NCI-H2107 treated with DMSO at 0.1 percent for 48 hours (cell line): ENCODE measurements around the gene SLC44A1.

Experiments
- DNase-seq: peaks from one replicate; lab custom pipeline; 2025; ENCODE audit not compliant: unreplicated experiment; lab: John Stamatoyannopoulos, UW

Gene SLC44A1

DNA sequence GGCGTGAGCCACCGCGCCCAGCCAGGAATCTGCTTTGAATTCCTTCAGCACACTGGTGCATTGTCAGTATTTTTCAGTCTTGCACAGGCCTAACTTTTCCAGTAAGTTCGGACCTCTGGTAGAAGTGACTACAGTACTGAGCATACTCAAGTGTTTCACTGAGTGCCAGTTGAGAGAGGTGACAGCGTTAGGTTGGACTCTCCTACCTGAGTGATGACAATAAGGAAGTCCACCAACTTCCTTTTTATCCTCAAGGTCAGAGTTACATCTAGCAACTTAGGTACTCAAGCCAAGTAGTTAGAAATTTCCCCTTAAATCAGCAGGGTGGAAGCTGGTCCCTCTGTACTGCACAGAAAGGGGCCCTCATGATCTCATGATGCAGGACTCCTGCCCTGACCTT is 177.4 kb downstream of the SLC44A1 start:
- DNase-seq, result no peak

DNA sequence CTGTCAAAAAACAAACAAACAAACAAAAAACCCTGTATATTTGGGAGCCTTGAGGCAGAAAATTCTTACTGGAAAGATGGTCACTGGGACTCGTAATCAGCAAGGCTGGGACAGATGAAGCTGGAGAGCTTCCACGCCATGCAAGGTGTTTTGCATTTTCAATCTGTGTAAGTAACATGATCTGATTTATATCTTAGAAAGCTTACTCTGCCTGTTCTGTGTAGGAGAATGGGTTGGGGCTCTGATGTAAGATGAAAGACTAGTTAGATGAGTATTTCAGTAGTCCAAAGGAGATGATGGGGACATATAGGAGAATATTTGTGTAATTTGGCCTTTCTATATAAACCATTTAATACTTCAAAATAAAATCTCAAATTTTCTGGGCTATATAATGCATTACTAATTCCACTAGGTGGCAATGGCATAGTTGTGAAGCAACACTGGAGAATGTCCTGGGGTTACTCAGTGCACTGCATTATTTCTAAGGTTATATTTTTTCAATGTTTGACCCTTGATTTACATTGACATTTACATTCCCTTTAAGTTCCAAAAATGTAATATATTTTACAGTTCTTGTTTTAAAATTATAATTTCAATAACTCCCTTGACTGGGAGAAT is 181.5 kb downstream of the SLC44A1 start:
- no peak for DNase-seq

DNA sequence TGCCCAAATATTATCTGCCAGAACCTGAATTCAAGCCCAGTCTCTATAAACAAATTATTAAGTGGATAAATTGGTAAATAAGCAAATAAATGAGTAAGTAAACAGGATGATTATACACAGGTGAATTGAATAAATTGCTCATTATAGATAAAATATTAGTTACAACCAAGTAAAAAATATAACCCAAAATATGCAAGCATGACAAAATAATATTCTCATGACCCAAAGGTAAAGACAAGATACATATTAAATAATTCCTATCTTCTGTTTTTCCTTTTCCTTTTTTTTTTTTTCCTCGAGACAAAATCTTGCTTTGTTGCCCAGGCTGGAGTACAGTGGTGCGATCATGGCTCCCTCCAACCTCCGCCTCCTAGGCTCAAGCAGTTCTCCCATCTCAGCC is 182.2 kb downstream of the SLC44A1 start:
- no peak for DNase-seq

DNA sequence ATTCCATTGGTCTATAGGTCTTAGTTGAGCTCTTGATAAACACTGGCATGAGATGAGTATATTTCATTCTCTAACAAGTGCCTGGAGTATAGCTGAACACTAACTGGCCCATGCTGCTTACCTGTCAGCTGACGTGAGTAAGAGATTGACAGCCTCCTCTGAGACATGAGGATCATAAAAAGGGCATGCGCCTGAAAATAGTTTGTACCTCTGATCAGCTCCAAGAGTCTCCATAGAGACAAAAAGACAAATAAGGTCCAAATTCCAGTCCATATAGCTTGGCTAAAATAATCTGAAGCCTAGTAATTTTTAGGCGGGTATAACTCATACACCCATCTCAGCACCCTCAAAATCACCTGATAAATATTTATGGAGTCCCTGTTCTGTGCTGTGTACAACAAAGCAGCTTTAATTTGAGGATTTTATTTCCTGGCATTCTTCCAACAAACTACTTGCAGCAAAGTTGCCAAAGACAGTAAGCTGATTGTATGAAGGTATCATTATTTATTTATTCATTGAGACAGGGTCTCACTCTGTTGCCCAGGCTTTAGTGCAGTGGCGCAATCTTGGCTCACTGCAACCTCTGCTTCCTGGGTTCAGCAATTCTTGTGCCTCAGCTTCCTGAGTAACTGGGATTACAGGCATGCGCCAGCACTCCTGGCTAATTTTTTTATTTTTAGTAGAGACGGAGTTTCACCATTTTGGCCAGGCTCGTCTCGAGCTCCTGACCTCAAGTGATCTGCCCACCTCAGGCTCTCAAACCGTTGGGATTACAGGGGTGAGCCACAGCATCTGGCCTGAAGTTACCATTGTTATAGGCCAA is 187.2 kb downstream of the SLC44A1 start:
- no peak for DNase-seq

DNA sequence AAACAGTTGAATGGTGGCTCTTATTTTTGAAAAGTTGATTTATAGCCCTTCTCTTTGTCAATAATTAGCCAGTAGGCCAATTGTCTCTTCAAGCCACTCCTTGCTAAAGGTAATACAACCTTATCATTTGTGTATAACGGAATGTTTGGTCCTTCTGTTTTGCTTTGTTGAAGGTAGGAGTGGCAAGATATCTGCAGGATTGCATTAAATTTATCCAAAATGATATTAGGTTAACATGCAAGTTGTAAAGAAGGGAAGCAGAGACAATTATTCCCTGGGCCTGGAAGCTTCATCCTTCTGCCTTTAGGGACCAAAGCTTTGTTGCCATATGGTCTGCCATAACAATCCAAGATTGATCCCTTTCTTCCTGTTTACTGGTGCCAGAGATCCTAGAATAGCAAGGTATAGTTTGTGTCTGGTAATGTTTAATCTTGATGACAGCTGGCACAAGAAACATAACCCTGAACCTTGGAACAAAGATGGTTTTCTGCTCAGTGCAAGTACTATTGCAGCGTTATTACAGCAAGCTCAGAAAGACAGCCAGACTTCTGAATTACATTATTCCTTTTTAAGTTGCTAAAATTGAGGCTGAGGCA is 187.9 kb downstream of the SLC44A1 start:
- no peak for DNase-seq

DNA sequence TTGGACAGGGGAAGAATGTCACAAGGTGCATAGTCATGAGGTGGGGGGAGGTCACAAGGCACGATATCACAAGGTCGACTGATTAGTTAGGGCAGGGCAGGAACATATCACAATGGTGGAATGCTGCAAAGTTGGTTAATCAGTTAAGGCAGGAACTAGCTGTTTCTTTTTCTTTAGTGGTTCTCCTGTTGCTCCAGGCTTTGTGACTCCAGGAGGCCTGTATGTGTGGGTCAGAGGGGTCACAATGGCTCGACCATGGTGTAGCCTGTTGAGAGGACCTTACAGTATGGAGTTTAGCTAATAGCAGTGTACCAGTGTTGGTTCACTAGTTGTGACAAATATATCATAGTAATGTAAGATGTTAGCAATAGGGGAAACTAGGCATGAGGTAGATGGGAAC is 191.0 kb downstream of the SLC44A1 start:
- no peak for DNase-seq

DNA sequence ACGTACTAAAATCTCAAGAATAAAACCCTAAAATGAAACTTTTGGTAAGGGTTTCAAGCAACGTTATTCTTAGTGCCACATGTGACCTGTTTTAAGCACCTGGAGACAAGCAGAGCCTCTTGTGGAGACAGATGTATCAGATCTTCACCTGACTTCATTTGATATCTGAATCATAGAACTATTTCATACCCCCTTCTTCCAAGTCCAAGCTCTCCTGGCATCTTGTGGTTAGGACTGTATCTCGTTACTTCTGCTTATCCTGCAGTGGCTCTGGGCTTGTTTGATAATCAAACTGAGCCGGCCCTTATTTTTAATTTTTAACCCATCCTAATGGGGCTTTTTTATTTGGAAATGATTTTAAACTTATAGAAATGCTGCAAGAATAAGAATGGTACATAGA is 192.3 kb downstream of the SLC44A1 start:
- DNase-seq, result no peak

DNA sequence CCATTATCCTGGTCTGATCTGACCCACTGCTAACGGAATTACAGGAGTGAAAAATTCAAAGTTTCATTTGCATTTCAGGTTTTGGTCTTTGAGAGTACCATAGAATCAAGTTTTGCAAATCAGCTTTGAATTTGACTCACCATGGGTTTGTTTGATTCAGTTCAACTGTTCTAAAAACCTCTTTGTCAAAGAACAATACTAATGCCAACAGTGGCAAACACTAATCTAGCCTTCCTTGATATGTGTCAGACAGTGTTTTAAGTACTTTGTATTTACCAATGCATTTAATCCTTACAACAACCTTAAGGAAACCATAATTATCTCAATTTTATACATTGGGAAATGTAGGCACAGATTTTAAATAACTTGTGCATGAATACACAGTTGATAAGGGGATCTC is 193.3 kb downstream of the SLC44A1 start:
- DNase-seq, result no peak

DNA sequence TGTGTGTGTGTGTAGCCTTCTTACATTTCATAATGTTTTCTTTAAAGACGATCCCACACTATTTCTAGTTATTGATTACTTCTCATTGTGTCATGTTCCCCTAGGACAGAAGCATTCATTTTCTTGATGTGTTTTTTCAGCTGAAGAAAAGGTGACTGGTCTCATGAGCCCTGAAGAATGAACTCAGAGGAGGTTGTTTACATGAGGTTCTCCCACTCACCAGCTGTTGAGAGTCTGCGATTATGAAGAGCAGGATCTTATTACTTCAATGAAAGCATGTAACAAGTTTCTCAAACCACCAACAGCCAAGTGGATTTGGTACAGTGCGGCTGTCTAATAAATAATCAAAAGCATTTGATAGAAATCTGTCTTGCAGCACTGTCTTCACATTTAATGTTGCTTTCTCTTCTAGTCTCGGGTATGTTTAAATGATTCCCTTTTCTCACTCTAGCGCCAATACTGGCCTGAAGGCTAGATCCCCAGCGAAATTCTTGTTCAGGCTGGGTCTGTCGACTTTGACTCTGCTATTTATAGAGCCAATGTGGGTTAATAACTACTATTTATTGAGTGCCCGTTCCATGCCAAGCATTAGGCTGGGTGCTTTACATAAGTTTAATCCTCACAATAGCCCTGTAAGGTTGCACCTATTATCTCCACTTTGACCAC is 193.8 kb downstream of the SLC44A1 start:
- peak; percentile 85 for DNase-seq

DNA sequence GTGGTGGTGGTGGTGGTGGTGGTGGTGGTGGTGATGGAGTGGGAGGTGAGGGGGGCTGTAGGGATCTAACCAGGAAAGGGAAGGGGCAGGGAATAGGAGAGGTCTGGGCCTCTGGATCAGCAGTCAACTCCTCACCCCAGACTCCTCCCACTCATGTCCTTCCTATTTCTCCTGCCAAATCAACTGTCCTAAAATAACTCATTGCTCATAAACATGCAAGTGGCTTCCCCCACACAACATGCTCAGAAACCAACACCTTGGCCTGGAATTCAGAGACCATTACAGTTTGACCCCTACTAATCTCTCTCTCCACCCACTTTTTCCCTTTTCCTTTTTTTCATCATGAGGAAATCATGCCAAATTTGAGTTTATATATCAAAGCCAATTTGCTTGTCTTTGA is 195.0 kb downstream of the SLC44A1 start:
- no peak for DNase-seq

DNA sequence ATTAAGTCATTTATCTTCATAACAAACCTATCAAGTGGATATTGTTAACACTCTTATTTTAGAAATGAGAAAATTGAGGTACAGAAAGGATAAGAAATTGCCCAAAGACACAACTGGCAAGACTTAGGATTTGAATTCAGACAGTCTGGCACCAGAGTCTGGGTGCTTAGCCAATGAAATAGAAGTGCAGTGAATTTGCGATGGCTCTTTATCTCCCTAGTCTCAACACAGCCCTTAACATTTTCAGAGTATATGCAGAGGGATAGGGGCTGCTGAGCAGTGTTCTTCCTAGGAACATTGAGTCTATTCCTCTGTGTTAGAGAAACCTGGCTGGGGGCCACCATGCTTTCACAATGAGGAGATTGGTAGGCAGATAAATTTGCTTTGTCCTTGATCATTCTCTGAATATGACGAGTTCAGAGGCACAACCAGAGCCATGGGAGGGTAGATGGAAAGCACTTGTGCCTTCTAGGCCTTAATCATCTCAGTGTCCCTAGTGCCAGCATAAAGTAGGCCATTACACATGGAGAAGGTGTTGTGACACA is 197.2 kb downstream of the SLC44A1 start:
- DNase-seq, result no peak

DNA sequence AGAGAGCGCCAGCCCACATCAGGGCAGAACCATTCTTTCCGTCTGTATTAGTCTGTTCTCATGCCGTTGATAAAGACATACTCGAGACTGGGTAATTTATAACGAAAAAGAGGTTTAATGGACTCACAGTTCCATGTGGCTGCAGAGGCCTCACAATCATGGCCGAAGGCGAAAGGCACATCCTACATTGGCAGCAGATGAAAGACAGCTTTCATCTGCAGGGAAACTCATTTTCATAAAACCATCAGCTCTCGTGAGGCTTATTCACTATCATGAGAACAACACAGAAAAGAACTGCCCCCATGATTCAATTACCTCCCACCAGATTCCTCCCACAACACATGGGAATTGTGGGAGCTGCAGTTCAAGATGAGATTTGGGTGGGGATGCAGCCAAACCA is 198.7 kb downstream of the SLC44A1 start:
- DNase-seq, result no peak

DNA sequence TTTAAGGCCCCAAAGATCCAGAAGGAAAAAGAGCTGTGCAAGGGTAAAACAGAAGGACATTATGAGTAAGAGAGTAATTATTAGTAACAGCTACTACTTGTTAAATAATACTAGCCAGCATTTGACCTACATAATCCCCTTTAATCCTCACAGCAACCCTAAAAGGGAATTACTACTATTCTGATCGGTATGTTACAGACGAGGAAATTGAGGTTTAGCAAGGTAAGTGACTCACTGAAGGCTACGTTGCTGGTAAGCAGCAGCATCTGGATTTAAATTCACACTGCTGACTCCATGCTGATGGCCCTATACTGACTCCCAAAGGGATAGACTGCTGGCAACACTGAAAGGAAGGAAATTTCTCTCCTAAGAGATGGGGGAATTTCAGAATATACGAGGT is 199.7 kb downstream of the SLC44A1 start:
- DNase-seq, result no peak

DNA sequence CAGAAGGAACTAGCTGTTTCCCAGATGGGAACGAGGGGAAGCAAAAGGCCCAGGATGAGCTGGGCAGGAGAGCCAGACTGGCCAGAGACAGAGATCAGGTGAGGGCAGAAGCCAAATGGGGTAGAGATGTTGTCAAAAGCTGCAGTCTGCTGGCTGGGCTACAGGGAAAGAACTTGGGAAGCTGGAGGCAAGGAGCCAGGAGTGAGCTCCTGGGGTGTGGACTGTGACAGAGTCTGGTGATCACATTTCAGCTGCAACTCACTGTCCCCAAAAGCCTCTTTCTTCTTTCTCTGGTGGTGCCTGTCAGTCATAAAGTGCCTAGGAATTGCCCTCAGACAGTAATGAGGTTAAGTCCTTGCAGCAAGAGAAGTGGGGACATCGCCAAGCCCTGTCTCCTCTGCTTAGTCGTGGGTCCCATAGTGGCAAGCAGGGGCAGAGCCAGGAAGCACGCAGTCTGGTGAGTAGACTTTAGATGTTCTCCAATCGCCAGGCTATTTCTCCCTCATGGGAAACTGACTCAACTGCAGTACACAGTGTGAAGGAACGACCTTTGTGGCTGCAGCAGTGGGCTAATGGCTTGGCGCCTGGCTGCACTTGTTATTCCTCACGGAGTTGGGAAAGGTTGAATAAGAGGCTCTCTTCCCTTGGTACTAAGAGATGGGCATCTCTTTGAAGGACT is 200.9 kb downstream of the SLC44A1 start:
- DNase-seq, result peak; percentile 17

DNA sequence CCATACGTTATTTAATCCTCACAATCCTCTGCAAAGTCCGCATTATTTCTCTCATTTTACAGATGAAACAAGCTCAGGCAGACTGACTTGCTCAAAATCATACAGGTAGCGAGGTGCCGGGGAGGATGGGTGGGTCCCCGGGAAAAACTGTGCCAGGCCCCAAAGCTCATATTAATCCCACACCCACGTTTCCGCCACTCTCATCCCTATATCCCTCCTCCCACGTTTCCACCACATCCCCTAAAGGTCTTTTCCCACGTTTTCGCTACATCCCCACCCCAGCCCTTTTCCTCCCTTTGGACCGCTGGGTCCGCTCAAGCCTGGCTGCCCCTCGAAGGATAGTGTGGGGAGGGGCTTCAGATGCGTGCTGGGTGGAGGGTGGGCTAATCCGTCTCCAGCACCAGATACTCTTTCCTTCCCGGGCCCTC is 202.9 kb downstream of the SLC44A1 start:
- no peak for DNase-seq

DNA sequence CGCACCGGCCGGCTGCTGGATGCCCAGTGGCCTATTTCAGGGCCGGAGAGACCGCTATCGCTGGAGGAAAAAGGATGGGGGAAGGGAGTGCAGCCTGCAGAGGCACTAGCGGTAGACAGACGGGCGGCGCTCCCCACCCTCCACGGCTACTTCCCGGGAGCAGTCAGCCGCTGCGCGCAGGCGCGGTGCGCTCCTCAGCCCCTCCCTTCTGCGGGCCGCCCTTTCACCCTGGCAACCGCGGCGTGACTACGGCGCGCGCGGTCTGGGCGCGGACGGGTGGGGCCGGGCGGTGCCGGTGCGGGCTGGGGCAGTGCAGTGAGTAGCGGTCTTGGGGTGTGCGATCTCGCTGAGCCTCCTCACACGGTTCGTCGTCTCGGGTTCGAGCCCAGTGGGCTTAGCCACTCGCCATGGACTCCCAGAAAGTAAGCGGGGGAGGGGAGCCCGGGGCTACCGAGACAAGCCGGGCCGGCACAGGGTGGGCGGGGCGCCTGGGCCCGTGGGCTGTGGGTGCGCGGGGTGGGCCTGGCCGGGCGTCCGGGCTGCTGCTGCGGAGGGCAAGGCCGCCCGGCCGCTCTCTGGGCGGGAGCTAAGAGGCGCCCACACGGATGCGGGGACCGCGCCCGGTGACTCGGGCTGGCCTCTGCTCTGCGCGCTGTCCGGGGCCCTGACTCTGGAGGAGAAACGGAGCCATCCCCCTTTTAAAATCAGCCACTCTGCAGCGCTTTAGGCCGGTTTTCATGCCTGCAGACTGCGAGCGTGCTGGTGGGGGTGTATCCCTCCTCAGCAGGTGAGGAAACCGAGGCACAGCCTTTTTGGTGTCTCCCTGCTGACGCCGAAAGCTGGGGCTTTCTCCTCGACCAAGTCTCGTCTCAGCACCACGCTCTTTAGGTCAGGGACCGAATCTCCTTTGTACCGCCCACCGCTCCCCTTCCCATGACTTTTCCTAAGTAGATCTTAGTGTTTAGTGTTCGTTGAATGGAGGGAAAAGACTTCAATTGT is 203.7 kb downstream of the SLC44A1 start, which contains the start of gene FSD1L:
FSD1L (plus strand) TSS at position 221 of the 999 bp plus-strand sequence; CDS start at position 408, 187 bp downstream.
- peak; percentile 73 for DNase-seq

DNA sequence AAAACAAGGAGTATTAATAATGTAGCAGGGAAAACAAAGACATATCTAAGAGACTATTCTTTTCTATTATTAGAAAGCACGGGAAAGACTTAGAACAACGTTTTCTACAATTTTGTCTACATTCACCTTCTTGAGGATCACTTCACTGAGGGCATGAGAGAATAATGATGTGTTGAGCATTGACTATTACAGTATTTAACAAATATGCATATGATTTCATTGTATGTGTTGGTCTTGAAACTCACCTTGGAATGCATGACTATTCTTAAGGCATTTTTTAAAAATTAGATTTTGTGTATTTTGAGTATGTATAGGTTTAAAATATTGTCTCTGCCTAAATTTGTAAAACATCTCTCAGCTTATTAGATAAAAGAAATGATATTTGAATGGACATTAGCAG is 204.6 kb downstream of the SLC44A1 start:
- DNase-seq, result no peak

DNA sequence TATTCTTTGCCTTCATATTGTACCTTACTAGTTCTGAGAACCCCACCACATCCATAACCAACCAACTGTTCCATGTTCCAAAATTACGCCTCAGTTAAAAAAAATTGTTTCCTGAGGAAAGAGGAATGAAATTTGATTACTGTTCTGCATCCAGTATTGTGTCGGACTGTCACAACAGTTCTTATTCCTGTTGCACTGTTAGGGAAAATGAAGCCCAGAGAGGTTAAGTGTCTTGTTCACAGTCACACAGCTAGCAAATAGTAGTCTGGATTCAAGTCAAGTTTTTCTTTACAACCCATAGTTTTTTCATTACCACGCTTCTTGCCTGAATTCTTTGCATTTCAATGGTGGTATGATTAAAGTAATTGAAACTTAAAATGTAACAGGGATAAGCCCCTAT is 207.7 kb downstream of the SLC44A1 start:
- DNase-seq, result no peak

DNA sequence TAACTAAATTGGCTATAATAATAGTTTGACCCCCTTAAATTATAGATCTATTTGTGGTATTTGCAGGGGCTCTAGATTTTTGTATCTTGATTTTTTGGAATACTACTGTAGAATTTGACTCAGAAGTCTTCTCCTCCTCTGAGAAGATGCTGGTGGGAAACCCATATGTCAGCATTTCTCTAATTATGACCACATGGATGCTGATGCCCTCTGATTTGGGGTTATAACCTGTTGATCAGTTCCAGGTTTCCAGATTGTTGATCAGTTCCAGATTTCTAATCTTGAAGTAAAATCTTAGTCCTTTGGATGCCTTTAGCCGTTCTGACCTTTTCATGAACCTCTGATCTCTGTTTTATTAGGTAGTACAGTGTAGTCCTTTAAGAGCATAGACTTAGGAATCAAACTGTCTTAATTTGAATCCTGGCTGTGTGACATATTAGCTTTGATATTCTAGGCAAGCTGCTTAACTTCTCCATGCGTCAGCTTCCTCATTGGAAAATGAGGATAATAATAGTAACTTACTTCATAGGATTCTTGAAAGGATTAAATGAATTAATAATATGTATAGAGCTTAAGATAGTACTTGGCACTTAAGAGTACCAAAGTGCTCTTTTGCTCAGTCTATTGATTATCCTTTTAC is 211.5 kb downstream of the SLC44A1 start:
- no peak for DNase-seq
